IMR-90 (cell line): ENCODE data around the gene GPSM1. TPM values are rescaled to one million over a fixed set of nuclear protein-coding genes. Genes with fewer than 3 reads are reported as not detected.

Experiments
- ATAC-seq: fragments of 200-7000 bp; cut with Tn5 transposase; 2 replicates; pipeline ENCODE4 v1.9.1; 2020; ENCODE audit warnings: low read depth, mild to moderate bottlenecking, moderate library complexity
- BruUV-seq: library from RNA; stranded (reverse); fragments of 400-500 nt; replicated peaks from 2 replicates; lab custom pipeline; 2021; lab: Mats Ljungman, UMichigan
- CTCF ChIA-PET: fragments of 300-600 bp; formaldehyde crosslinking; extraction: SDS; loops from one replicate; lab custom pipeline; 2021; ENCODE audit warnings: antibody characterized with exemption; lab: Yijun Ruan, JAX
- POLR2A ChIA-PET: fragments of 300-600 bp; sonication (Branson Sonifier 250); formaldehyde crosslinking; loops from one replicate; lab custom pipeline; 2022; ENCODE audit warnings: antibody characterized with exemption; ENCODE audit not compliant: unreplicated experiment; lab: Charles Lee
- DNase-seq: peaks from one replicate; pipeline ENCODE4 v3.0.0; 2013
- H2AFZ ChIP-seq: replicated peaks from 2 replicates; pipeline ENCODE3; 2013; ENCODE audit warnings: low read length, mild to moderate bottlenecking; ENCODE audit not compliant: poor library complexity
- H2AK5ac ChIP-seq: 2 replicates; pipeline ENCODE4 v1.6.1; 2013; ENCODE audit warnings: low read depth, low read length, inconsistent platforms
- H2AK9ac ChIP-seq: replicated peaks from 2 replicates; pipeline ENCODE3; 2013; ENCODE audit warnings: mild to moderate bottlenecking, low read depth, low read length, moderate library complexity; ENCODE audit not compliant: poor library complexity
- H2BK120ac ChIP-seq: 2 replicates; pipeline ENCODE4 v1.6.1; 2013; ENCODE audit warnings: low read depth, low read length, inconsistent platforms
- H2BK15ac ChIP-seq: 3 replicates; pipeline ENCODE4 v1.6.1; 2013; ENCODE audit warnings: low read depth, low read length, inconsistent platforms
- H2BK20ac ChIP-seq: 2 replicates; pipeline ENCODE4 v1.6.1; 2013; ENCODE audit warnings: low read depth, mild to moderate bottlenecking, inconsistent platforms, low read length, moderate library complexity
- H2BK5ac ChIP-seq: 2 replicates; pipeline ENCODE4 v1.6.1; 2013; ENCODE audit warnings: mild to moderate bottlenecking, low read depth, low read length, inconsistent platforms; ENCODE audit not compliant: poor library complexity, severe bottlenecking
- H3K14ac ChIP-seq: replicated peaks from 2 replicates; pipeline ENCODE4 v1.6.1; 2013; ENCODE audit warnings: low read depth, low read length, inconsistent platforms
- H3K18ac ChIP-seq: 2 replicates; pipeline ENCODE4 v1.6.1; 2013; ENCODE audit warnings: low read depth, low read length, control low read depth
- H3K23ac ChIP-seq: 2 replicates; pipeline ENCODE4 v1.6.1; 2013; ENCODE audit warnings: low read depth, low read length, inconsistent platforms
- H3K27ac ChIP-seq: 2 replicates; pipeline ENCODE4 v1.5.1; 2013; ENCODE audit warnings: mild to moderate bottlenecking, control low read depth, low read length; ENCODE audit not compliant: insufficient read depth
- H3K27me3 ChIP-seq: 2 replicates; pipeline ENCODE4 v1.6.1; 2013; ENCODE audit warnings: low read length; ENCODE audit not compliant: control insufficient read depth, insufficient read depth
- H3K36me3 ChIP-seq: 2 replicates; pipeline ENCODE4 v1.6.1; 2013; ENCODE audit warnings: low read length, mixed read lengths; ENCODE audit not compliant: control insufficient read depth, insufficient read depth
- H3K4ac ChIP-seq: 2 replicates; pipeline ENCODE4 v1.6.1; 2013; ENCODE audit warnings: low read depth, low read length, inconsistent platforms
- H3K4me1 ChIP-seq: 2 replicates; pipeline ENCODE4 v1.6.1; 2013; ENCODE audit warnings: low read length, mixed read lengths; ENCODE audit not compliant: control insufficient read depth, insufficient read depth
- H3K4me2 ChIP-seq: 2 replicates; pipeline ENCODE4 v1.6.1; 2013; ENCODE audit warnings: low read depth, mild to moderate bottlenecking, control low read depth, low read length, moderate library complexity
- H3K4me3 ChIP-seq: 2 replicates; pipeline ENCODE4 v1.5.1; 2013; ENCODE audit warnings: low read depth, mild to moderate bottlenecking, control low read depth, low read length, moderate library complexity; ENCODE audit not compliant: insufficient read depth
- H3K56ac ChIP-seq: 2 replicates; pipeline ENCODE4 v1.6.1; 2013; ENCODE audit warnings: low read length, inconsistent platforms; ENCODE audit not compliant: insufficient read depth; ENCODE audit errors: extremely low read depth
- H3K79me1 ChIP-seq, 2 experiments: 2 replicates each; pipeline ENCODE4 v1.6.1; 2013; ENCODE audit warnings: low read length in 2 of 2, inconsistent platforms in 1 of 2, low read depth in 1 of 2
- H3K9ac ChIP-seq: 2 replicates; pipeline ENCODE4 v1.6.1; 2013; ENCODE audit warnings: low read depth, low read length, control low read depth
- H3K9me1 ChIP-seq: 2 replicates; pipeline ENCODE4 v1.6.1; 2013; ENCODE audit warnings: low read length, inconsistent platforms; ENCODE audit not compliant: insufficient read depth
- H3K9me3 ChIP-seq: 2 replicates; pipeline ENCODE4 v1.6.1; 2013; ENCODE audit warnings: low read length; ENCODE audit not compliant: control insufficient read depth, insufficient read depth
- H4K20me1 ChIP-seq: 2 replicates; pipeline ENCODE4 v1.6.1; 2013; ENCODE audit warnings: low read length, inconsistent platforms; ENCODE audit not compliant: insufficient read depth
- H4K5ac ChIP-seq: 2 replicates; pipeline ENCODE4 v1.6.1; 2013; ENCODE audit warnings: mild to moderate bottlenecking, low read depth, low read length, control low read depth
- H4K8ac ChIP-seq, 2 experiments: 2 replicates each; pipeline ENCODE4 v1.6.1; 2013; ENCODE audit warnings: low read depth in 2 of 2, low read length in 2 of 2, control low read depth in 1 of 2, inconsistent platforms in 1 of 2
- H4K91ac ChIP-seq: 2 replicates; pipeline ENCODE4 v1.6.1; 2013; ENCODE audit warnings: low read depth, low read length, inconsistent platforms; ENCODE audit not compliant: insufficient read depth
- CEBPB ChIP-seq: IDR thresholded peaks from 2 replicates; pipeline ENCODE4 v1.6.1; 2012; ENCODE audit warnings: low read depth, low read length, improper control_type of control experiment
- MXI1 ChIP-seq: IDR thresholded peaks from 2 replicates; pipeline ENCODE4 v1.6.1; 2012; ENCODE audit warnings: low read depth, mild to moderate bottlenecking, low read length, moderate library complexity, borderline replicate concordance
- NFE2L2 ChIP-seq: fragments of 150-350 bp; IDR thresholded peaks from 2 replicates; pipeline ENCODE4 v1.6.1; 2016; ENCODE audit warnings: low read depth, mild to moderate bottlenecking, low read length
- RCOR1 ChIP-seq: IDR thresholded peaks from 2 replicates; pipeline ENCODE4 v1.6.1; 2012; ENCODE audit warnings: mild to moderate bottlenecking, low read length, improper control_type of control experiment; ENCODE audit not compliant: insufficient replicate concordance
- WGBS, 2 experiments: methylation state at CpG; one replicate each; pipeline versions ENCODE4 v1.1.5 to v1.1.7; 2013; ENCODE audit warnings: missing lambda C conversion rate in 2 of 2; ENCODE audit not compliant: insufficient read length in 1 of 2; ENCODE audit errors: extremely low coverage in 2 of 2; 5-methylcytosine and 5-hydroxymethylcytosine counted together
- dilution Hi-C: fragments of 300-500 bp; cut with HindIII; formaldehyde crosslinking; loops from one replicate; pipeline ENCODE4 v1.14.3; 2018; ENCODE audit warnings: low sequenced_read_pairs; ENCODE audit not compliant: unreplicated experiment
- in situ Hi-C: fragments of 300-500 bp; cut with MboI; formaldehyde crosslinking; loops from 3 replicates; pipeline ENCODE4 v1.14.3; 2019; ENCODE audit warnings: low sequenced_read_pairs, inconsistent platforms, mixed read lengths
- intact Hi-C: fragments of 100-400 bp; cut with micrococcal nuclease; formaldehyde crosslinking; loops from 2 replicates; pipeline ENCODE4 v1.10.0; 2022
- polyA plus RNA-seq, 3 experiments: library from polyadenylated mRNA; depleted of rRNA; stranded (reverse); fragments of >200 nt; gene quantifications; 2 replicates each; pipeline ENCODE4 v1.2.3, GENCODE V29; 2012; ENCODE audit warnings: low replicate concordance in 1 of 3
- total RNA-seq: library from RNA; depleted of rRNA; stranded (reverse); fragments of >200 nt; gene quantifications from 2 replicates; pipeline ENCODE4 v1.2.3, GENCODE V29; 2012
- TF ChIP-seq, protein P1 (sequence below): conservative IDR thresholded peaks from 2 replicates; pipeline ENCODE4 v1.5.1; 2012; ENCODE audit warnings: mild to moderate bottlenecking, low read depth, low read length, improper control_type of control experiment

GPSM1 gene
- total and polyA plus RNA-seq, 2 of the 4 experiments (the other 2 are of a cell fraction) = 28.7 to 71.2 TPM

DNA sequence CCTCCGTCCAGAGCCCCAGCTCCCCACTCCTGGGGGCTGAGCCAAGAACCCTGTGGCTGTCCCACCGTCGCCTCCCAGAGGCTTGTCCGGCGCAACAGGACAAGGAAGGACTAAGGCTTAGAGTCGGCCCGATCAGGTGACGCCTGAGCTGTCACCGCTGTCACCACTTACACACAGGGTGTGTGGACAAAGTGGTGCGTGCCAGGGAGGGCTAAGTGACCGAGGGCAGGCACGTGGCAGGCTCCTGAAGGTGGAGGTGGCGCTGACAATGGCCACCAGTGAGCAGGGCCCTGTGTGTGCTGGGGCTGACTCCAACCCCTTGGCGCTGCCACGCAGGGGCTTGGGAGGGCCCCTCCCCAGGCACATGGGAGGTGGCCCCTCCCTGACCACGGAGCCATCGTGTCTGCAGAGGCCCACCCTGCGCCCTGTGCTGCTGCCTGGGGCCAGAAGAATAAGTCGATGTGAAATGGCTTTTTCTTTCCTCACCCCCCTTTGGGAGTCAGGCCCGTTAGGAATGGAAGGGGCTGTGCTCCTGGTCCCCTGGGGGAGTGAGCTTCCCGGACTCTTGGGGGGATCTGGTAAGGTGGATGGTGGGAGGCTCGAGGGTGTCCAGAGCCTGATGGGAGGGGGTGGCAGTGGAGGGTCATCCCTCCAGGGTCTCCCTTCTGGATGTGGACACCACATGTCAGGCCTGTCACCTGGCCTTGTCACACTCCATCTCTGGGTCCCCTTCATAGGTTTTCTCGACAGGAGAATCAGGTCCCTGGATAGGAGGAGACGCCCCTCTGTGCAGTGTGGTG lies 2.6 kb upstream of the GPSM1 start:
- no peak for ATAC-seq
- peak overlapping the region; percentile 92; the same call in 1 of the 2 replicates for H3K27ac ChIP-seq
- dilution Hi-C loops = no loop called here

More for the DNA sequence above, 2.6 kb upstream of the GPSM1 start:
- peaks cover 2% of the 10 kb centered on the region; the same call in 1 of the 2 replicates for H3K36me3 ChIP-seq
- peak overlapping the region; percentile 91 for H2BK120ac ChIP-seq
- peaks cover 24% of the 10 kb centered on the region for H3K4me1 ChIP-seq
- no peak overlapping the region for H2BK5ac ChIP-seq
- H4K91ac ChIP-seq = peak overlapping the region; percentile 99
- peak overlapping the region; percentile 84; the same call in 2 of the 3 replicates for H2BK15ac ChIP-seq
- intact Hi-C loops (loop anchor here (5.0 kb wide), 1 partner anchor 78 kb away; the partner anchor contains the start of gene SNAPC4), in situ Hi-C loops (loop anchor here (5.0 kb wide), 1 partner anchor 78 kb away; the partner anchor contains the start of gene SNAPC4)
- H3K79me1 ChIP-seq = peaks cover 3 to 11% of the 10 kb centered on the region in 2 experiments; a peak in 1 of 4 replicates
- no peaks in the 10 kb centered on the region for H3K27me3 ChIP-seq
- peak overlapping the region; percentile 64; the same call in 1 of the 2 replicates for H3K18ac ChIP-seq
- peak overlapping the region; percentile 14 for H2AFZ ChIP-seq
- peak overlapping the region; percentile 100 for H3K4ac ChIP-seq
- POLR2A ChIA-PET = no interaction called here
- WGBS, 2 experiments = 76% methylated on average over 5 of the region's 24 CpGs; no CpG with 5 or more reads in 1 of the 2 experiments
- peaks cover 15% of the 10 kb centered on the region for H4K20me1 ChIP-seq
- H2AK5ac ChIP-seq = peak overlapping the region; percentile 98
- H3K9me3 ChIP-seq = peaks cover 2% of the 10 kb centered on the region; the same call in 1 of the 2 replicates
- H3K9me1 ChIP-seq = peaks cover 5% of the 10 kb centered on the region; the same call in 1 of the 2 replicates
- no TSS peak for BruUV-seq
- TF ChIP-seq CEBPB (no peak), MXI1 (no peak), NFE2L2 (no peak), RCOR1 (no peak)
- TF ChIP-seq, protein P1, sequence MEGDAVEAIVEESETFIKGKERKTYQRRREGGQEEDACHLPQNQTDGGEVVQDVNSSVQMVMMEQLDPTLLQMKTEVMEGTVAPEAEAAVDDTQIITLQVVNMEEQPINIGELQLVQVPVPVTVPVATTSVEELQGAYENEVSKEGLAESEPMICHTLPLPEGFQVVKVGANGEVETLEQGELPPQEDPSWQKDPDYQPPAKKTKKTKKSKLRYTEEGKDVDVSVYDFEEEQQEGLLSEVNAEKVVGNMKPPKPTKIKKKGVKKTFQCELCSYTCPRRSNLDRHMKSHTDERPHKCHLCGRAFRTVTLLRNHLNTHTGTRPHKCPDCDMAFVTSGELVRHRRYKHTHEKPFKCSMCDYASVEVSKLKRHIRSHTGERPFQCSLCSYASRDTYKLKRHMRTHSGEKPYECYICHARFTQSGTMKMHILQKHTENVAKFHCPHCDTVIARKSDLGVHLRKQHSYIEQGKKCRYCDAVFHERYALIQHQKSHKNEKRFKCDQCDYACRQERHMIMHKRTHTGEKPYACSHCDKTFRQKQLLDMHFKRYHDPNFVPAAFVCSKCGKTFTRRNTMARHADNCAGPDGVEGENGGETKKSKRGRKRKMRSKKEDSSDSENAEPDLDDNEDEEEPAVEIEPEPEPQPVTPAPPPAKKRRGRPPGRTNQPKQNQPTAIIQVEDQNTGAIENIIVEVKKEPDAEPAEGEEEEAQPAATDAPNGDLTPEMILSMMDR = 0 out of 2 replicates have a peak, but pooled peaks have one; percentile 22
- peak overlapping the region; percentile 6; the same call in 1 of the 2 replicates for H4K5ac ChIP-seq
- CTCF ChIA-PET = no interaction called here
- no peak overlapping the region for H3K9ac ChIP-seq
- no peak for DNase-seq
- peak overlapping the region; percentile 83 for H2AK9ac ChIP-seq
- H3K23ac ChIP-seq = no peak overlapping the region; the same call in 1 of the 2 replicates
- 0 out of 2 replicates have a peak overlapping the region, but pooled peaks have one; percentile 51 for H3K14ac ChIP-seq
- H2BK20ac ChIP-seq = peak overlapping the region; percentile 77
- H3K56ac ChIP-seq = no peak overlapping the region
- H3K4me2 ChIP-seq = no peak overlapping the region
- H3K4me3 ChIP-seq = no peak overlapping the region
- peak overlapping the region in 1 of 2 experiments; percentile 99; a peak in 2 of 4 replicates for H4K8ac ChIP-seq
